ENCODE measurements around the gene LASP1. TPM values are rescaled to one million over a fixed set of nuclear protein-coding genes. Genes with fewer than 3 reads are reported as not detected.

The LASP1 gene
- total and polyA plus RNA-seq, 2 experiments from 2014 or later = 48.7 to 173 TPM

DNA sequence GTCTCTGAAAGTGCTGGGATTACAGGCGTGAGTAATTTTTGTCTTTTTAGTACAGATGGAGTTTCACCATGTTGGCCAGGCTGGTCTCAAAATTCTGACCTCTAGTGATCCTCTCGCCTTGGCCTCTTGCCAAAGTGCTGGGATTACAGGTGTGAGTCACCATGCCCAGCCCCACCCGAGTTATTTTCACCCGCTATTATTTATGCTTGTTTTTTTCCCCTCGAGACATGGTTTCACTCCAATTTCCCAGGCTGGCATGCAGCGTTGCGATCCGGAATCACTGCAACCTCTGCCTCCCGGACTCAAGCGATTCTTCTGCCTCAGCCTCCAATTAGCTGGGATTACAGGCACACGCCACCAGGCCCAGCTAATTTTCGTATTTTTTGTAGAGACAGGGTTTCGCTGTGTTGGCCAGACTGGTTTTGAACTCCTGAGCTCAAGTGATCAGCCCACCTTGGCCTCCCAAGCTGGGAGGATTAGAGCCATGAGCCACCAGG, 25.5 kb upstream of the LASP1 start (continued):
- TF ChIP-seq ZNF462 (CRISPR knock-in tag; IDR thresholded peaks at IDR 0.05) (no peak), ZNF114 (CRISPR knock-in tag; IDR thresholded peaks at IDR 0.05) (no peak), CREB1 (CRISPR knock-in tag; IDR thresholded peaks at IDR 0.05; ENCODE audit: low read depth) (no peak), EZH2 (IDR thresholded peaks at IDR 0.05; ENCODE audit: low read depth, unreplicated experiment) (no peak), STAT1 (IDR thresholded peaks at IDR 0.05; ENCODE audit: unreplicated experiment) (no peak), POLR2AphosphoS5 (IDR thresholded peaks at IDR 0.05; ENCODE audit: low read depth) (no peak), CTCF (conservative IDR thresholded peaks at IDR 0.05; ENCODE audit: low read depth in 2 of 2) (no peak), JUNB (IDR thresholded peaks at IDR 0.05; ENCODE audit: unreplicated experiment) (no peak), ZNF331 (CRISPR knock-in tag; IDR thresholded peaks at IDR 0.05; ENCODE audit: low read depth) (no peak), NANOG (IDR thresholded peaks at IDR 0.05; ENCODE audit: borderline replicate concordance) (no peak)
- TF ChIP-seq, protein P1, sequence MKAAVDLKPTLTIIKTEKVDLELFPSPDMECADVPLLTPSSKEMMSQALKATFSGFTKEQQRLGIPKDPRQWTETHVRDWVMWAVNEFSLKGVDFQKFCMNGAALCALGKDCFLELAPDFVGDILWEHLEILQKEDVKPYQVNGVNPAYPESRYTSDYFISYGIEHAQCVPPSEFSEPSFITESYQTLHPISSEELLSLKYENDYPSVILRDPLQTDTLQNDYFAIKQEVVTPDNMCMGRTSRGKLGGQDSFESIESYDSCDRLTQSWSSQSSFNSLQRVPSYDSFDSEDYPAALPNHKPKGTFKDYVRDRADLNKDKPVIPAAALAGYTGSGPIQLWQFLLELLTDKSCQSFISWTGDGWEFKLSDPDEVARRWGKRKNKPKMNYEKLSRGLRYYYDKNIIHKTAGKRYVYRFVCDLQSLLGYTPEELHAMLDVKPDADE (IDR thresholded peaks at IDR 0.05) = no peak

All from GM23338 (cell line).